Spinal cord (tissue), 10 donors: ENCODE measurements around the gene NRG3. TPM values are rescaled to one million over a fixed set of nuclear protein-coding genes. Genes with fewer than 3 reads are reported as not detected.
A peak's percentile ranks its signal among the peaks of the same experiment; 100 is the strongest.
"Not testable (repeated sequence)": the region's sequence is repeated elsewhere in the genome, so short reads cannot be mapped to it uniquely, and the experiment has no call there.

Experiments
- DNase-seq, 6 donors: peaks; one replicate each; pipeline versions ENCODE4 v3.0.0 to v3.0.0-alpha.2; 2013 to 2015; ENCODE audit warnings: low spot score in 6 of 6, low read depth in 4 of 6
- H3K27ac ChIP-seq: one replicate; pipeline ENCODE4 v1.5.1; 2013; ENCODE audit warnings: low read depth, low read length, control low read depth
- H3K27me3 ChIP-seq: one replicate; pipeline ENCODE4 v1.6.1; 2013; ENCODE audit warnings: low read length; ENCODE audit not compliant: control insufficient read depth, insufficient read depth
- H3K36me3 ChIP-seq: one replicate; pipeline ENCODE4 v1.6.1; 2013; ENCODE audit warnings: low read length; ENCODE audit not compliant: control insufficient read depth, insufficient read depth
- H3K4me1 ChIP-seq: one replicate; pipeline ENCODE4 v1.6.1; 2013; ENCODE audit warnings: low read length; ENCODE audit not compliant: control insufficient read depth, insufficient read depth
- H3K4me3 ChIP-seq: one replicate; pipeline ENCODE4 v1.5.1; 2013; ENCODE audit warnings: low read depth, low read length, control low read depth
- H3K9me3 ChIP-seq: one replicate; pipeline ENCODE4 v1.6.1; 2013; ENCODE audit warnings: low read length; ENCODE audit not compliant: control insufficient read depth, insufficient read depth
- WGBS: methylation state at CpG from one replicate; pipeline ENCODE4 v1.1.5; 2013; ENCODE audit warnings: missing lambda C conversion rate; ENCODE audit not compliant: insufficient coverage; 5-methylcytosine and 5-hydroxymethylcytosine counted together
- polyA plus RNA-seq, 2 donors: library from polyadenylated mRNA; unstranded; fragments of 120-200 nt; gene quantifications; one replicate each; pipeline ENCODE4 v1.2.1, GENCODE V29; 2013; ENCODE audit not compliant: insufficient read length in 2 of 2
- total RNA-seq, 2 donors: library from RNA; depleted of rRNA in 1 of 2; stranded (reverse); fragments of 120-200 nt in 1 of 2; fragments of >200 nt in 1 of 2; gene quantifications; one replicate each; pipeline versions ENCODE4 v1.2.3 to v1.2.4, GENCODE V29; 2013 to 2014
- donor health status: healthy.

Gene NRG3
- total and polyA plus RNA-seq, 4 donors: 10.2 to 53.9 (median 33.6) TPM

DNA sequence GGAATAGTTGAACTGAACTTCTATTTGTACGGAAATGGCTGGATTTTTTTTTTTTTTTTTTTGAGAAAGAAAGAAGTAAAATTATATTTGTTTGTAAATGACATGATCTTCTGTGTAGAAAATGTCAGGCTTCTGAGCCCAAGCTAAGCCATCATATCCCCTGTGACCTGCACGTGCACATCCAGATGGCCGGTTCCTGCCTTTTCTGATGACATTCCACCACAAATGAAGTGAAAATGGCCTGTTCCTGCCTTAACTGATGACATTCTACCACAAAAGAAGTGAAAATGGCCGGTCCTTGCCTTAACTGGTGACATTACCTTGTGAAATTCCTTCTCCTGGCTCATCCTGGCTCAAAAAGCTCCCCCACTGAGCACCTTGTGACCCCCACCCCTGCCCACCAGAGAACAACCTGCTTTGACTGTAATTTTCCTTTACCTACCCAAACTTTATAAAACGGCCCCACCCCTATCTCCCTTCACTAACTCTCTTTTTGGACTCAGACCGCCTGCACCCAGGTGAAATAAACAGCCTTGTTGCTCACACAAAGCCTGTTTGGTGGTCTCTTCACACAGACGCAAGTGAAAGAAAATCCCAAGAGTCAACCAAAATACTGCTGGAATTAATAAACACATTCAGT lies 1085.5 kb downstream of the NRG3 start:
- H3K4me3 ChIP-seq, H3K27ac ChIP-seq, DNase-seq, H3K27me3 ChIP-seq, H3K4me1 ChIP-seq, H3K36me3 ChIP-seq, H3K9me3 ChIP-seq: not testable (repeated sequence)
- WGBS: 87% methylated on average over 6 of the region's 7 CpGs

- no peak for DNase-seq
- no peak overlapping the region for H3K27ac ChIP-seq
- no peaks in the 10 kb centered on the region for H3K36me3 ChIP-seq
- no CpG with 5 or more reads among the region's 1 CpG for WGBS
- H3K9me3 ChIP-seq: no peaks in the 10 kb centered on the region
- H3K27me3 ChIP-seq: no peaks in the 10 kb centered on the region
- H3K4me1 ChIP-seq: no peaks in the 10 kb centered on the region
- H3K4me3 ChIP-seq: no peak overlapping the region
These were observed 1086.9 kb downstream of the NRG3 start for GRCh38 chr10:82961864-82962263.

DNA sequence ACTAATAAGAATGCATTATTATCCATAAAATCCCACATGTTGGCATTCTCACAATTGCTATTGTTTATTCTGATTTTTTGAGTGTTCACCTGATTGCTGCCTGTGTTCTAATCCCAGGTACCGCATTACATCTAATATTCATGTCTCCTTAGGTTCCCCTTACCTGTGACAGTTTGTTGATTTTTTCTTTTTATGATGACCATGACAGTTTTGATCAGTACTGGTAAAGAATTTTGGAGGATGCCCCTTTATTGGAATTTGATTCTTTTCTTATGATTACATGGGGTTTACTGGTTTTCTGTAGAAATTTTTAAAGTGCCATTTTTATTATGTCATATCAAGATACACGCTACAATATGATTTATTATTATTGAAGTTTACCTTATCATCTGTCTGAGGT lies 1091.1 kb downstream of the NRG3 start:
- Histone ChIP-seq H3K27me3 (no peaks in the 10 kb centered on the region), H3K27ac (no peak overlapping the region), H3K36me3 (no peaks in the 10 kb centered on the region), H3K4me1 (no peaks in the 10 kb centered on the region), H3K9me3 (no peaks in the 10 kb centered on the region), H3K4me3 (no peak overlapping the region)
- WGBS: no CpG with 5 or more reads among the region's 2 CpGs
- DNase-seq: no peak

DNA sequence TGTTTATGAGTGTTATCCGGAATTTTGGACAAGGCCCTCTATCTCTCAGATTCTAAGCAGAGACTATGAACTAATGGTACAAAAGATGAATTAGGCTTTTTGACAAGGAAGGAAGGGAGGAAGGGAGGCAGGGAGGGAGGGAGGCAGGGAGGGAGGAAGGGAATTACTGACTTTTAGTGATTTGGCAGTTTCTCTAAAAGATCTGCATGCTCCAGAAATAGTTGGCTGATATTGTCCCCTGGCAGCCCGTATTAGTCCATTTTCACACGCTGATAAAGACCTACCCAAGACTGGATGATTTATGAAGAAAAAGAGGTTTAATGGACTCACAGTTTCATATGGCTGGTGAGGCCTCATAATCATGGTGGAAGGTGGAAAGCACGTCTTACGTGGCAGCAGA lies 1093.5 kb downstream of the NRG3 start:
- no CpG with 5 or more reads among the region's 5 CpGs for WGBS
- Histone ChIP-seq H3K27ac (no peak overlapping the region), H3K9me3 (no peaks in the 10 kb centered on the region), H3K27me3 (no peaks in the 10 kb centered on the region), H3K4me1 (no peaks in the 10 kb centered on the region), H3K4me3 (no peak overlapping the region), H3K36me3 (no peaks in the 10 kb centered on the region)
- no peak for DNase-seq

DNA sequence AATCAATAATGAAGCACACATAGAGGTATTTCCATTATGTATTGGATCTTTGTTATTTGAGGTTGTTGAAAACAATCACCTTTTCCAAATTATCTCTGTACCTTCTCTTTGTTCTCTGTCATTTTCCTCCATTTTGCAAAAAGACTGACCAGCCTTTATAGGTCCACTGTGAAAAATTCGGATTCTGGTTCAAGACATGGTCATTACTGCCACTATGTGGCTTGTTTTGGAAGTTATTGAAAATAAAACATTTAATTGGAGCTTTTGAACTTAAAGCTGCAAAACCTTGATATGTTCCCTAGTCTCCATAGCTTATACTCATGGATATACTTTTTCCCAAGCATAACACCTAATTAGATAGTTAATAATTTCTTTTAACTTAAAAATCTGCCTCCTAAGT lies 1094.4 kb downstream of the NRG3 start:
- H3K27ac ChIP-seq: no peak overlapping the region
- no peaks in the 10 kb centered on the region for H3K4me1 ChIP-seq
- no peaks in the 10 kb centered on the region for H3K9me3 ChIP-seq
- no peak overlapping the region for H3K4me3 ChIP-seq
- peak in 2 of 6 donors; percentile 16 to 44 for DNase-seq
- no CpG with 5 or more reads among the region's 1 CpG for WGBS
- no peaks in the 10 kb centered on the region for H3K36me3 ChIP-seq
- H3K27me3 ChIP-seq: no peaks in the 10 kb centered on the region

DNA sequence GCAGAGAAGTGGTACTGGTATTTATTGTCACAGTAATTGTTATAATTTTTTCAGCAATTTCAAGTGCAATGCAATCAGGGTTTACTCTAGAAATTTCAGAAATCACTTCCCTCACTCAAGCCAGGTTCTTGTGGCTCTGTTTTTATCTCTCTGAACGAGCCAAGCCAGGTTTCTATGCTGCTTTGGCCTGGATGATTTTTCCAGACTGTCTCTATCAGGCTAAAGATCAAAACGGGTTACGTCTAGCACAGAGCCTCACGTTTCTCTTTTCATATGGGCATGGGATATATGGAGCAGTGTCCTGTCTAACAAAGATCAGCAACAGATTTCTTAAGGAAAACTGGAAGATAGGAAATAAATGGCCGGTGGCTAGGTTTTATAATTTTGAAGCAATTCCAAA lies 1105.3 kb downstream of the NRG3 start:
- no peak overlapping the region for H3K27ac ChIP-seq
- H3K4me3 ChIP-seq: no peak overlapping the region
- H3K27me3 ChIP-seq: no peaks in the 10 kb centered on the region
- no peaks in the 10 kb centered on the region for H3K36me3 ChIP-seq
- no peaks in the 10 kb centered on the region for H3K9me3 ChIP-seq
- peak in 1 of 6 donors; percentile 14 for DNase-seq
- WGBS: 79% methylated on average over 4 of the region's 5 CpGs
- H3K4me1 ChIP-seq: no peaks in the 10 kb centered on the region

- Histone ChIP-seq H3K27me3 (no peaks in the 10 kb centered on the region), H3K9me3 (no peaks in the 10 kb centered on the region), H3K36me3 (no peaks in the 10 kb centered on the region), H3K4me3 (no peak overlapping the region), H3K4me1 (no peaks in the 10 kb centered on the region), H3K27ac (no peak overlapping the region)
- WGBS: 89% methylated on average over 5 of the region's 6 CpGs
- peak in 2 of 6 donors; percentile 40 to 49 for DNase-seq
These were observed 1106.2 kb downstream of the NRG3 start for GRCh38 chr10:82981137-82981723.

DNA sequence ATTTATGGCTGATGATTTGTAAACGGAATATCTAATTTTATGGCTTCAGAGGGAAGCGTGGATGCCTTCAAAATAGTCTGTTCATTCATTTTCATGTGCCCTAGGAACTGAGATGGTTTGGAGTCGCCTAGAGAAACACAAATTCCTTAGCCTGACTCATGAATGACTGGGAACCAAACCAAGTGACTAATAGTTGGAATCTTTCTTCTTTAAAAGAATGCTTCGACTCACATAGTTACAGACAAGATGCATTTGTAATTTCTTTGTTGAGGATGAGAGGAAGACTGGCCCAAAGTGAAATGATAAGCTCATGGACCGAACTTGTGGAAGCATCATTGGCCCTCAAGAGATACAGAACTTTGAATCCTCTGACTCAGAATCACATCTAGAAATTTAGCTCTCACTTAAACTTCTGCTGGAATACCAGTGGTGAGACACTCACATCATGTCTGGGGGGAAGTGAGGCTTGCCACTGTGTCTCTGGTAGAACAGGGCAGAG lies 1107.2 kb downstream of the NRG3 start:
- Histone ChIP-seq H3K9me3 (no peaks in the 10 kb centered on the region), H3K4me1 (no peaks in the 10 kb centered on the region), H3K4me3 (no peak overlapping the region), H3K36me3 (no peaks in the 10 kb centered on the region), H3K27ac (no peak overlapping the region), H3K27me3 (no peaks in the 10 kb centered on the region)
- peak in 2 of 6 donors; percentile 12 to 37 for DNase-seq
- WGBS: 45% methylated on average over 2 of the region's 5 CpGs

DNA sequence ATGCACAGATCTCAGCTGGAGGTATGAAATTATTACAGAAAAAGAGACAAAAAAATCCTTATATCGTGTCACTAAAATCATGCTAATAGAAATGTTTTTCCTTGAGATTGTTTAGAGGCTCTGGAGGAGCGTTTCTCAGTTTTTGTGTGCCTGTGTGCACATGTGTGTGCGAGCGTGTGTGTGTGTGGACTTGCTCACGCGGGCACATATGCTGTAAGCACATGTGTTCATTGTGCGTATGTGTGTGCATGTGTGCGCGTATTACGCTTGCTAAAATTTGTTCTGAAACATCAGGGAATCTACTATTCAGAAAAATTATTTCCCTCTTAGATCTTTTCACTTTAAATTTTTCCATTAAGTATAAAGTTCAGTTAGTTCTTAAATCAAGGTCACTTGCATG lies 1111.2 kb downstream of the NRG3 start:
- no peak for DNase-seq
- Histone ChIP-seq H3K27me3 (no peaks in the 10 kb centered on the region), H3K36me3 (no peaks in the 10 kb centered on the region), H3K9me3 (no peaks in the 10 kb centered on the region), H3K27ac (no peak overlapping the region), H3K4me1 (no peaks in the 10 kb centered on the region), H3K4me3 (no peak overlapping the region)
- 100% methylated on average over 4 of the region's 10 CpGs for WGBS

DNA sequence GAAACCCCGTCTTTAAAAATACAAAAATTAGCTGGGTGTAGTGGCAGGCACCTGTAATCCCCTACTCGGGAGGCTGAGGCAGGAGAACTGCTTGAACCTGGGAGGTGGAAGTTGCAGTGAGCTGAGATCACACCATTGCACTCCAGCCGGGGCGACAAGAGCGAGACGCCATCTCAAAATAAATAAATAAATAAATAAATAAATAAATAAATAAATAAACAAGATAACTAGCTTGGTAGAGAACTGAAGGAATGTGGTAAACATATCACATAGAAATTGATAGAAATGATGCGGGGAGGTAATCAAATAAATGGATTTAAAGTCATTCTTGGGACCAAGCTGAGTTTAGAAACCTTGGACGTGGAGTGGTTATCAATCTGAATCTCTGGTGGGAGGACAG lies 1131.5 kb downstream of the NRG3 start:
- H3K36me3 ChIP-seq, H3K27ac ChIP-seq, DNase-seq, H3K4me3 ChIP-seq, H3K9me3 ChIP-seq, H3K4me1 ChIP-seq, H3K27me3 ChIP-seq: not testable (repeated sequence)
- 88% methylated on average over 2 of the region's 8 CpGs for WGBS
